ENCODE measurements around the gene ZFP3. TPM values are rescaled to one million over a fixed set of nuclear protein-coding genes. Genes with fewer than 3 reads are reported as not detected.
A peak's percentile ranks its signal among the peaks of the same experiment; 100 is the strongest.
"Not testable (repeated sequence)": the region's sequence is repeated elsewhere in the genome, so short reads cannot be mapped to it uniquely, and the experiment has no call there.

ZFP3 gene
- total and polyA plus RNA-seq, 4 donors, result 0.75 to 6.0 (median 3.5) TPM

DNA sequence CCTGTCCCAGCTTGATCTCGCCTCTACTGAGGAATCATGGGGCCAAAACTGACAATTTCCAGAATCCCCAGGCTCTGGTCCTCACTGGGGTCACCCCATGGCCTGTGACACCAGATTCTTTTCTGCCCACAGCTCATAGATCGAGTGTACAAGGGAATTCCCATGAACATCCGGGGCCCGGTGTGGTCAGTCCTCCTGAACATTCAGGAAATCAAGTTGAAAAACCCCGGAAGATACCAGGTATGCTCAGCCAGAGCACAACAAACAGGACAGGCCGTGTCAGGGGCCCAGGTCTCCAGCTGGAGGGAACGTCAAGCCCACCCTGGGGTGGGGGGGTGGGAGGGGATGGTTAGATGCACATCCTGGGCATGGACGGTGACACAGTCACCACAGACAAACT lies 55.0 kb downstream of the ZFP3 start:
- no peaks in the 10 kb centered on the region for H3K36me3 ChIP-seq (ENCODE audit: control insufficient read depth in 1 of 2, insufficient read depth in 2 of 2, low read length in 1 of 2)
- no peak overlapping the region for H3K4me3 ChIP-seq (ENCODE audit: low read length in 2 of 2)
- no peaks in the 10 kb centered on the region for H3K27me3 ChIP-seq (ENCODE audit: control insufficient read depth in 1 of 2, insufficient read depth in 2 of 2, low read length in 1 of 2)
- no peaks in the 10 kb centered on the region for H3K4me1 ChIP-seq (ENCODE audit: control insufficient read depth in 1 of 2, insufficient read depth in 2 of 2, low read length in 2 of 2)
- no peaks in the 10 kb centered on the region for H3K9me3 ChIP-seq (ENCODE audit: control insufficient read depth, low read length)
- intact Hi-C loops (cut with DNase I), result no loop called here
- ATAC-seq (ENCODE audit: low FRiP score) (no peak), DNase-seq (peak in 1 of 2 donors; percentile 55)
- WGBS, 2 donors, result 79 to 80% methylated on average over 8 of the region's 8 CpGs
- H3K27ac ChIP-seq (ENCODE audit: low read depth in 1 of 2, low read length in 2 of 2), result no peak overlapping the region

DNA sequence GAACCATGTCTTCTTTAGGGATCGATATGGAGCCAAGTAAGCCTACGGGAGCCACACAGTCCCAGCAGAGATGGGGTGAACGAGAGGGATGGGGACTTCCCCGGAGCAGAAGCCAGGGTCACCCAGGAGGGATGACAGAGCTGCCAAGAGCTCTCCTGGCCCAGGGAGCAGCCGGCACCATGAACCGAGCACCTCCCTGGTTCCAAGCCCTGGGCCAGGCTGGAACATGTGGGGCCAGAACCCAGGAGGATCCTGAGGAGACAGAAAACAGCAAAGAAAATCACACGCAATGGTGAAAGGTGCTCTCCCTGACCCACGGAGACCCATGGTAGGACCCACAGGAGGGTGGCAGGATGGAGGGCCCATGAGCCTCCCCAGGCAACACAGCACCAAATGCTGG lies 55.7 kb downstream of the ZFP3 start:
- H3K36me3 ChIP-seq (ENCODE audit: control insufficient read depth in 1 of 2, insufficient read depth in 2 of 2, low read length in 1 of 2); H3K9me3 ChIP-seq (ENCODE audit: control insufficient read depth, low read length); H3K4me1 ChIP-seq (ENCODE audit: control insufficient read depth in 1 of 2, insufficient read depth in 2 of 2, low read length in 2 of 2); H3K4me3 ChIP-seq (ENCODE audit: low read length in 2 of 2); H3K27ac ChIP-seq (ENCODE audit: low read depth in 1 of 2, low read length in 2 of 2); DNase-seq; intact Hi-C loops (cut with DNase I); H3K27me3 ChIP-seq (ENCODE audit: control insufficient read depth in 1 of 2, insufficient read depth in 2 of 2, low read length in 1 of 2); ATAC-seq (ENCODE audit: low FRiP score): not testable (repeated sequence)
- WGBS, 2 donors, result 85 to 90% methylated on average over 8 of the region's 8 CpGs

GRCh38 chr17:5134571-5134970 lies 56.3 kb downstream of the ZFP3 start:
- intact Hi-C loops (cut with DNase I); DNase-seq; H3K27ac ChIP-seq (ENCODE audit: low read depth in 1 of 2, low read length in 2 of 2); ATAC-seq (ENCODE audit: low FRiP score); H3K4me3 ChIP-seq (ENCODE audit: low read length in 2 of 2); H3K4me1 ChIP-seq (ENCODE audit: control insufficient read depth in 1 of 2, insufficient read depth in 2 of 2, low read length in 2 of 2); H3K9me3 ChIP-seq (ENCODE audit: control insufficient read depth, low read length); H3K27me3 ChIP-seq (ENCODE audit: control insufficient read depth in 1 of 2, insufficient read depth in 2 of 2, low read length in 1 of 2); H3K36me3 ChIP-seq (ENCODE audit: control insufficient read depth in 1 of 2, insufficient read depth in 2 of 2, low read length in 1 of 2): not testable (repeated sequence)
- 76 to 86% methylated on average over 11 of the region's 11 CpGs for WGBS, 2 donors

- intact Hi-C loops (cut with DNase I); H3K4me3 ChIP-seq (ENCODE audit: low read length in 2 of 2); DNase-seq; H3K9me3 ChIP-seq (ENCODE audit: control insufficient read depth, low read length); H3K27ac ChIP-seq (ENCODE audit: low read depth in 1 of 2, low read length in 2 of 2); H3K36me3 ChIP-seq (ENCODE audit: control insufficient read depth in 1 of 2, insufficient read depth in 2 of 2, low read length in 1 of 2); ATAC-seq (ENCODE audit: low FRiP score); H3K27me3 ChIP-seq (ENCODE audit: control insufficient read depth in 1 of 2, insufficient read depth in 2 of 2, low read length in 1 of 2); H3K4me1 ChIP-seq (ENCODE audit: control insufficient read depth in 1 of 2, insufficient read depth in 2 of 2, low read length in 2 of 2): not testable (repeated sequence)
- WGBS, 2 donors, result 77 to 79% methylated on average over 8 of the region's 8 CpGs
Measured at GRCh38 chr17:5135131-5135712, 57.0 kb downstream of the ZFP3 start.

DNA sequence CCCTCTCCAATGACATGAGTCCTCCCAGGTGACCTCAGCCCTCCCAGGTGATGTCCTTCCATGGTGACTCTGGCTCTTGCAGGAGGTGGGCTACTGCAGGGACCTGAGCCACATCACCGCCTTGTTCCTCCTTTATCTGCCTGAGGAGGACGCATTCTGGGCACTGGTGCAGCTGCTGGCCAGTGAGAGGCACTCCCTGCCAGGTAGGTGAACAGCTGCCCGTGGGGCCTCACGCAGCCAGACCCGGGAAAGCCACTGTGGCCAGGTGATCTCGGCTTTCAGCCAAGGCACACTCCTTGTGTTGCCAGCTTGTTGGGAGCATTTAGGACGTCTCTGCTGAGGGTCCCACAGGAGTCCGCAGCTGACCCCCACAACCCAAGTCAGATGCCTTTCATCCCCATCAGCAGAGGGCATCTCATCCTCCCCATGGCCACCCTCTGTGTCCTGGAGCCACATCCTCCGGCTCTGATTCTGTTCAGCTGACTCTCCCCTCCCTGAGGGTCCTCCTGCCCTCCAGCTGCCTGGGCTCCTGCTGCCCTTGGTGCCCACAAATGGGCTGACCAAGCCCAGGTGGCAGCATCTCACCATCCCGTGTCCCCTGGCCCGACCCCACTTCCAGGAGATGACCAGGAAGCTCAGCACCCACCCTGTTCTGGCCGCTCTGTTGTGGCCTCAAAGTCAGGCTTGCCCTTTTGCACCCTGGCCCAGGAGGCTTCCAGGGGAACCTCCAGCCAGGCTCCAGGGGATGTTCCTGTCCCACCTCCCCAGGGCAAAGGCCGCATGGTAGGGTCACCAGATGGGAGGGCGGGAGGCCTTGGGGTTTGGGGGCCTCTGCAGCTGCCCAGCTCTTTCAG lies 57.7 kb downstream of the ZFP3 start:
- no peaks in the 10 kb centered on the region for H3K27me3 ChIP-seq (ENCODE audit: control insufficient read depth in 1 of 2, insufficient read depth in 2 of 2, low read length in 1 of 2)
- H3K4me1 ChIP-seq (ENCODE audit: control insufficient read depth in 1 of 2, insufficient read depth in 2 of 2, low read length in 2 of 2), result no peaks in the 10 kb centered on the region
- intact Hi-C loops (cut with DNase I), result no loop called here
- ATAC-seq (ENCODE audit: low FRiP score) (no peak), DNase-seq (peak in 1 of 2 donors; percentile 57)
- H3K36me3 ChIP-seq (ENCODE audit: control insufficient read depth in 1 of 2, insufficient read depth in 2 of 2, low read length in 1 of 2), result no peaks in the 10 kb centered on the region
- no peaks in the 10 kb centered on the region for H3K9me3 ChIP-seq (ENCODE audit: control insufficient read depth, low read length)
- no peak overlapping the region for H3K4me3 ChIP-seq (ENCODE audit: low read length in 2 of 2)
- WGBS, 2 donors, result 80 to 85% methylated on average over 14 of the region's 14 CpGs
- H3K27ac ChIP-seq (ENCODE audit: low read depth in 1 of 2, low read length in 2 of 2), result no peak overlapping the region

- ATAC-seq (ENCODE audit: low FRiP score); intact Hi-C loops (cut with DNase I); H3K36me3 ChIP-seq (ENCODE audit: control insufficient read depth in 1 of 2, insufficient read depth in 2 of 2, low read length in 1 of 2); H3K9me3 ChIP-seq (ENCODE audit: control insufficient read depth, low read length); H3K4me3 ChIP-seq (ENCODE audit: low read length in 2 of 2); DNase-seq; H3K27me3 ChIP-seq (ENCODE audit: control insufficient read depth in 1 of 2, insufficient read depth in 2 of 2, low read length in 1 of 2); H3K4me1 ChIP-seq (ENCODE audit: control insufficient read depth in 1 of 2, insufficient read depth in 2 of 2, low read length in 2 of 2); H3K27ac ChIP-seq (ENCODE audit: low read depth in 1 of 2, low read length in 2 of 2): not testable (repeated sequence)
- WGBS, 2 donors, result 84 to 87% methylated on average over 14 of the region's 14 CpGs
Measured at GRCh38 chr17:5136580-5137412, 58.5 kb downstream of the ZFP3 start.

GRCh38 chr17:5137511-5138197 lies 59.4 kb downstream of the ZFP3 start:
- H3K9me3 ChIP-seq (ENCODE audit: control insufficient read depth, low read length); intact Hi-C loops (cut with DNase I); DNase-seq; H3K27me3 ChIP-seq (ENCODE audit: control insufficient read depth in 1 of 2, insufficient read depth in 2 of 2, low read length in 1 of 2); H3K4me3 ChIP-seq (ENCODE audit: low read length in 2 of 2); H3K27ac ChIP-seq (ENCODE audit: low read depth in 1 of 2, low read length in 2 of 2); H3K4me1 ChIP-seq (ENCODE audit: control insufficient read depth in 1 of 2, insufficient read depth in 2 of 2, low read length in 2 of 2); ATAC-seq (ENCODE audit: low FRiP score); H3K36me3 ChIP-seq (ENCODE audit: control insufficient read depth in 1 of 2, insufficient read depth in 2 of 2, low read length in 1 of 2): not testable (repeated sequence)
- WGBS, 2 donors, result 87 to 92% methylated on average over 13 to 15 of the region's 15 CpGs

- 92 to 93% methylated on average over 9 of the region's 9 CpGs for WGBS, 2 donors
- DNase-seq; H3K9me3 ChIP-seq (ENCODE audit: control insufficient read depth, low read length); H3K4me1 ChIP-seq (ENCODE audit: control insufficient read depth in 1 of 2, insufficient read depth in 2 of 2, low read length in 2 of 2); H3K27ac ChIP-seq (ENCODE audit: low read depth in 1 of 2, low read length in 2 of 2); H3K4me3 ChIP-seq (ENCODE audit: low read length in 2 of 2); H3K36me3 ChIP-seq (ENCODE audit: control insufficient read depth in 1 of 2, insufficient read depth in 2 of 2, low read length in 1 of 2); ATAC-seq (ENCODE audit: low FRiP score); H3K27me3 ChIP-seq (ENCODE audit: control insufficient read depth in 1 of 2, insufficient read depth in 2 of 2, low read length in 1 of 2); intact Hi-C loops (cut with DNase I): not testable (repeated sequence)
Measured at GRCh38 chr17:5138198-5138544, 59.9 kb downstream of the ZFP3 start.
